ENCODE data around the gene GORAB. TPM values are rescaled to one million over a fixed set of nuclear protein-coding genes. Genes with fewer than 3 reads are reported as not detected.

Gene GORAB
- total RNA-seq, 4 donors from 2014 or later: 19.7 to 52.8 (median 28.7) TPM

- no peak for DNase-seq
- peaks cover 0 to 10% (median 3%) of the 10 kb centered on the region in 4 donors for H3K4me1 ChIP-seq
- H3K9me3 ChIP-seq: no peaks in the 10 kb centered on the region
- H3K4me3 ChIP-seq: no peak overlapping the region
- peaks cover 0 to 39% (median 0%) of the 10 kb centered on the region in 3 donors for H3K36me3 ChIP-seq
- H3K27me3 ChIP-seq: no peaks in the 10 kb centered on the region
- no peak overlapping the region for H3K27ac ChIP-seq
- TF ChIP-seq CTCF (IDR thresholded peaks at IDR 0.05) (no peak), POLR2A (IDR thresholded peaks at IDR 0.05) (no peak)
Measured at GRCh38 chr1:170537798-170538503, 6.0 kb downstream of the GORAB start.

GRCh38 chr1:170538687-170539086, 6.7 kb downstream of the GORAB start:
- no peak for DNase-seq
- H3K36me3 ChIP-seq: peaks cover 0 to 47% (median 0%) of the 10 kb centered on the region in 3 donors
- no peak overlapping the region for H3K27ac ChIP-seq
- H3K27me3 ChIP-seq: no peaks in the 10 kb centered on the region
- no peak overlapping the region for H3K4me3 ChIP-seq
- TF ChIP-seq CTCF (IDR thresholded peaks at IDR 0.05) (no peak), POLR2A (IDR thresholded peaks at IDR 0.05) (no peak)
- H3K4me1 ChIP-seq: peaks cover 0 to 3% (median 0%) of the 10 kb centered on the region in 4 donors
- no peaks in the 10 kb centered on the region for H3K9me3 ChIP-seq

GRCh38 chr1:170539154-170539553, 7.2 kb downstream of the GORAB start:
- H3K27me3 ChIP-seq: no peaks in the 10 kb centered on the region
- no peak for DNase-seq
- H3K4me1 ChIP-seq: no peaks in the 10 kb centered on the region
- no peak overlapping the region for H3K27ac ChIP-seq
- H3K4me3 ChIP-seq: no peak overlapping the region
- H3K9me3 ChIP-seq: no peaks in the 10 kb centered on the region
- H3K36me3 ChIP-seq: peaks cover 0 to 51% (median 0%) of the 10 kb centered on the region in 3 donors
- TF ChIP-seq CTCF (IDR thresholded peaks at IDR 0.05): no peak
- no peak for TF ChIP-seq POLR2A (IDR thresholded peaks at IDR 0.05)

GRCh38 chr1:170544624-170545023, 12.7 kb downstream of the GORAB start:
- Histone ChIP-seq H3K27ac (no peak overlapping the region), H3K36me3 (peaks cover 0 to 98% (median 0%) of the 10 kb centered on the region in 3 donors)
- TF ChIP-seq CTCF (IDR thresholded peaks at IDR 0.05) (no peak), POLR2A (IDR thresholded peaks at IDR 0.05) (no peak)

GRCh38 chr1:170545476-170545875, 13.5 kb downstream of the GORAB start:
- Histone ChIP-seq H3K4me3 (no peak overlapping the region), H3K27me3 (no peaks in the 10 kb centered on the region), H3K27ac (no peak overlapping the region), H3K36me3 (peaks cover 0 to 98% (median 0%) of the 10 kb centered on the region in 3 donors), H3K9me3 (no peaks in the 10 kb centered on the region), H3K4me1 (no peaks in the 10 kb centered on the region)
- no peak for DNase-seq
- no peak for TF ChIP-seq POLR2A (IDR thresholded peaks at IDR 0.05)
- TF ChIP-seq CTCF (IDR thresholded peaks at IDR 0.05): no peak

More at GRCh38 chr1:170544624-170545023, 12.7 kb downstream of the GORAB start:
- H3K4me3 ChIP-seq: no peak overlapping the region
- no peak for DNase-seq
- H3K4me1 ChIP-seq: no peaks in the 10 kb centered on the region
- no peaks in the 10 kb centered on the region for H3K9me3 ChIP-seq
- H3K27me3 ChIP-seq: no peaks in the 10 kb centered on the region
